WI38 (cell line): ENCODE data around the gene PEAK1.

Experiments
- H3K4me3 ChIP-seq: 2 replicates; pipeline ENCODE4 v1.5.1; 2011; ENCODE audit warnings: low read depth, mild to moderate bottlenecking, control low read depth, low read length
- CTCF ChIP-seq: IDR thresholded peaks from 2 replicates; pipeline ENCODE4 v1.5.1; 2012; ENCODE audit warnings: low read depth, mild to moderate bottlenecking, control low read depth, low read length

The PEAK1 gene

GRCh38 chr15:77373441-77373840, 46.5 kb downstream of the PEAK1 start:
- no peak overlapping the region for H3K4me3 ChIP-seq
- TF ChIP-seq CTCF = no peak

GRCh38 chr15:77371850-77372563, 47.9 kb downstream of the PEAK1 start:
- no peak for TF ChIP-seq CTCF
- H3K4me3 ChIP-seq = no peak overlapping the region

GRCh38 chr15:77370580-77370979, 49.3 kb downstream of the PEAK1 start:
- TF ChIP-seq CTCF = no peak
- no peak overlapping the region for H3K4me3 ChIP-seq

- H3K4me3 ChIP-seq = no peak overlapping the region
- no peak for TF ChIP-seq CTCF
These were observed 50.7 kb downstream of the PEAK1 start for GRCh38 chr15:77369168-77369567.

GRCh38 chr15:77367631-77368030, 52.3 kb downstream of the PEAK1 start:
- TF ChIP-seq CTCF = no peak
- no peak overlapping the region for H3K4me3 ChIP-seq

GRCh38 chr15:77361456-77361855, 58.4 kb downstream of the PEAK1 start:
- no peak overlapping the region for H3K4me3 ChIP-seq
- TF ChIP-seq CTCF = no peak

- no peak overlapping the region for H3K4me3 ChIP-seq
- TF ChIP-seq CTCF = no peak
These were observed 61.2 kb downstream of the PEAK1 start for GRCh38 chr15:77358545-77359240.
